ENCODE results near the gene TRDMT1.

Gene TRDMT1

GRCh38 chr10:17169803-17170202 is 31.7 kb downstream of the TRDMT1 start:
- DNase-seq = no peak

- DNase-seq = no peak
Measured at GRCh38 chr10:17166699-17167098, 34.8 kb downstream of the TRDMT1 start.

- no peak for DNase-seq
Measured at GRCh38 chr10:17162828-17163227, 38.6 kb downstream of the TRDMT1 start.

GRCh38 chr10:17161775-17162174 is 39.7 kb downstream of the TRDMT1 start:
- no peak for DNase-seq

- no peak for DNase-seq
Measured at GRCh38 chr10:17157024-17157423, 44.4 kb downstream of the TRDMT1 start.

- no peak for DNase-seq
Measured at GRCh38 chr10:17155826-17156225, 45.6 kb downstream of the TRDMT1 start.

GRCh38 chr10:17154116-17154515 is 47.4 kb downstream of the TRDMT1 start:
- DNase-seq = no peak

- no peak for DNase-seq
Measured at GRCh38 chr10:17153321-17153720, 48.2 kb downstream of the TRDMT1 start.

- no peak for DNase-seq
Measured at GRCh38 chr10:17151716-17152115, 49.8 kb downstream of the TRDMT1 start.

- DNase-seq = no peak
Measured at GRCh38 chr10:17147884-17148489, 53.5 kb downstream of the TRDMT1 start.

GRCh38 chr10:17146892-17147291 is 54.6 kb downstream of the TRDMT1 start:
- no peak for DNase-seq

GRCh38 chr10:17145239-17145638 is 56.2 kb downstream of the TRDMT1 start:
- DNase-seq = no peak

GRCh38 chr10:17144757-17145156 is 56.7 kb downstream of the TRDMT1 start:
- DNase-seq = peak; percentile 21

GRCh38 chr10:17144032-17144431 is 57.4 kb downstream of the TRDMT1 start:
- DNase-seq = no peak

GRCh38 chr10:17143055-17143690 is 58.3 kb downstream of the TRDMT1 start:
- DNase-seq = no peak

- DNase-seq = no peak
Measured at GRCh38 chr10:17141504-17142229, 59.8 kb downstream of the TRDMT1 start.

GRCh38 chr10:17140386-17140761 is 61.1 kb downstream of the TRDMT1 start:
- no peak for DNase-seq

GRCh38 chr10:17138460-17139042 is 62.9 kb downstream of the TRDMT1 start:
- no peak for DNase-seq

GRCh38 chr10:17134737-17135260 is 66.7 kb downstream of the TRDMT1 start:
- no peak for DNase-seq

GRCh38 chr10:17134282-17134681 is 67.2 kb downstream of the TRDMT1 start:
- no peak for DNase-seq

- DNase-seq = no peak
Measured at GRCh38 chr10:17129741-17130140, 71.7 kb downstream of the TRDMT1 start, which contains the start of gene CUBN. TSS of gene CUBN (minus strand) at chr10:17129811. CDS start at chr10:17129765, 46 bp downstream.

GRCh38 chr10:17128261-17128660 is 73.2 kb downstream of the TRDMT1 start:
- DNase-seq = no peak

GRCh38 chr10:17126327-17126726 is 75.1 kb downstream of the TRDMT1 start:
- no peak for DNase-seq

Measured in CD4-positive, alpha-beta T cell treated with Interleukin-17A for 1 hour (primary cell).